H9 (cell line): ENCODE measurements around the gene MNAT1. TPM values are rescaled to one million over a fixed set of nuclear protein-coding genes. Genes with fewer than 3 reads are reported as not detected.

ENCODE experiments used
- DNase-seq: peaks from one replicate; pipeline ENCODE4 v3.0.0-alpha.2; 2017
- H2AFZ ChIP-seq: one replicate; pipeline ENCODE4 v1.6.1; 2013; ENCODE audit warnings: mild to moderate bottlenecking, low read length, control low read depth, moderate library complexity
- H2AK5ac ChIP-seq: 2 replicates; pipeline ENCODE4 v1.6.1; 2013; ENCODE audit warnings: low read length, control low read depth, mixed read lengths; ENCODE audit not compliant: insufficient read length
- H2BK120ac ChIP-seq: one replicate; pipeline ENCODE4 v1.6.1; 2013; ENCODE audit warnings: low read depth, mild to moderate bottlenecking, low read length, control low read depth, inconsistent platforms; ENCODE audit not compliant: poor library complexity, severe bottlenecking
- H2BK12ac ChIP-seq: 2 replicates; pipeline ENCODE4 v1.6.1; 2013; ENCODE audit warnings: low read length, control low read depth, mixed read lengths, low read depth; ENCODE audit not compliant: insufficient read length
- H2BK15ac ChIP-seq: 2 replicates; pipeline ENCODE4 v1.6.1; 2013; ENCODE audit warnings: low read depth, low read length, control low read depth
- H2BK20ac ChIP-seq: one replicate; pipeline ENCODE4 v1.6.1; 2013; ENCODE audit warnings: low read depth, mild to moderate bottlenecking, low read length, control low read depth, inconsistent platforms; ENCODE audit not compliant: poor library complexity, severe bottlenecking
- H2BK5ac ChIP-seq: 2 replicates; pipeline ENCODE4 v1.6.1; 2013; ENCODE audit warnings: low read length, control low read depth, mixed read lengths; ENCODE audit not compliant: insufficient read length
- H3K14ac ChIP-seq: 2 replicates; pipeline ENCODE4 v1.6.1; 2013; ENCODE audit warnings: low read length, control low read depth; ENCODE audit not compliant: insufficient read depth
- H3K18ac ChIP-seq: 2 replicates; pipeline ENCODE4 v1.6.1; 2013; ENCODE audit warnings: low read depth, mild to moderate bottlenecking, mixed read lengths, low read length, control low read depth; ENCODE audit not compliant: insufficient read length
- H3K23ac ChIP-seq: 2 replicates; pipeline ENCODE4 v1.6.1; 2013; ENCODE audit warnings: low read length, control low read depth, mixed read lengths, low read depth; ENCODE audit not compliant: insufficient read length
- H3K23me2 ChIP-seq: 2 replicates; pipeline ENCODE4 v1.6.1; 2013; ENCODE audit warnings: low read depth, mild to moderate bottlenecking, mixed read lengths, low read length, control low read depth; ENCODE audit not compliant: insufficient read length, poor library complexity, severe bottlenecking
- H3K27ac ChIP-seq: 2 replicates; pipeline ENCODE4 v1.5.1; 2013; ENCODE audit warnings: low read length, control low read depth, mixed read lengths, low read depth; ENCODE audit not compliant: insufficient read length
- H3K27me3 ChIP-seq: 2 replicates; pipeline ENCODE4 v1.6.1; 2013; ENCODE audit warnings: low read length, control low read depth, inconsistent platforms; ENCODE audit not compliant: insufficient read depth
- H3K4ac ChIP-seq: 2 replicates; pipeline ENCODE4 v1.6.1; 2013; ENCODE audit warnings: low read depth, mild to moderate bottlenecking, control low read depth, inconsistent platforms, low read length, moderate library complexity
- H3K4me1 ChIP-seq: 2 replicates; pipeline ENCODE4 v1.6.1; 2013; ENCODE audit warnings: low read length, control low read depth, inconsistent platforms; ENCODE audit not compliant: insufficient read depth
- H3K4me2 ChIP-seq: 2 replicates; pipeline ENCODE4 v1.6.1; 2013; ENCODE audit warnings: low read length, control low read depth, mixed read lengths; ENCODE audit not compliant: insufficient read length, insufficient read depth
- H3K56ac ChIP-seq: 2 replicates; pipeline ENCODE4 v1.6.1; 2013; ENCODE audit warnings: low read depth, mild to moderate bottlenecking, mixed read lengths, low read length, control low read depth; ENCODE audit not compliant: insufficient read length
- H3K79me1 ChIP-seq: 2 replicates; pipeline ENCODE4 v1.6.1; 2013; ENCODE audit warnings: low read depth, mild to moderate bottlenecking, moderate library complexity, low read length, control low read depth, inconsistent platforms; ENCODE audit not compliant: insufficient read depth, poor library complexity, severe bottlenecking
- H3K79me2 ChIP-seq: 2 replicates; pipeline ENCODE4 v1.6.1; 2013; ENCODE audit warnings: low read length, control low read depth, inconsistent platforms; ENCODE audit not compliant: insufficient read depth
- H3K9ac ChIP-seq: 2 replicates; pipeline ENCODE4 v1.6.1; 2013; ENCODE audit warnings: low read length, control low read depth, mixed read lengths; ENCODE audit not compliant: insufficient read length; ENCODE audit errors: extremely low read depth
- H3K9me3 ChIP-seq: one replicate; pipeline ENCODE4 v1.6.1; 2013; ENCODE audit warnings: low read depth, low read length, inconsistent platforms; ENCODE audit not compliant: control insufficient read depth
- H3T11ph ChIP-seq: one replicate; pipeline ENCODE4 v1.6.1; 2013; ENCODE audit warnings: mild to moderate bottlenecking, low read length, control low read depth, inconsistent platforms
- H4K20me1 ChIP-seq: one replicate; pipeline ENCODE4 v1.6.1; 2013; ENCODE audit not compliant: control insufficient read depth, insufficient read length, insufficient read depth
- H4K5ac ChIP-seq: 2 replicates; pipeline ENCODE4 v1.6.1; 2013; ENCODE audit warnings: low read depth, mild to moderate bottlenecking, mixed read lengths, low read length, control low read depth; ENCODE audit not compliant: insufficient read length
- H4K8ac ChIP-seq: replicated peaks from 2 replicates; pipeline ENCODE4 v1.6.1; 2013; ENCODE audit warnings: low read length, control low read depth, mixed read lengths, low read depth; ENCODE audit not compliant: insufficient read length
- H4K91ac ChIP-seq: 2 replicates; pipeline ENCODE4 v1.6.1; 2013; ENCODE audit warnings: low read depth, mild to moderate bottlenecking, moderate library complexity, mixed read lengths, low read length, control low read depth; ENCODE audit not compliant: insufficient read length
- H3K27ac Mint-ChIP-seq, 3 experiments: 2 replicates in 2 of 3; 3 replicates in 1 of 3; pipeline ENCODE4 v1.8.0; 2020 to 2021; ENCODE audit warnings: mixed read lengths in 3 of 3, mild to moderate bottlenecking in 1 of 3, moderate library complexity in 1 of 3
- H3K27me3 Mint-ChIP-seq: 2 replicates; pipeline ENCODE4 v1.8.0; 2021; ENCODE audit warnings: low read depth, mild to moderate bottlenecking, moderate library complexity, mixed read lengths
- H3K36me3 Mint-ChIP-seq, 3 experiments: 2 replicates in 2 of 3; 3 replicates in 1 of 3; pipeline ENCODE4 v1.8.0; 2020 to 2021; ENCODE audit warnings: low read depth in 3 of 3, mixed read lengths in 3 of 3; ENCODE audit not compliant: insufficient read depth in 1 of 3
- H3K4me1 Mint-ChIP-seq, 2 experiments: 2 replicates each; pipeline ENCODE4 v1.8.0; 2020; ENCODE audit warnings: mixed read lengths in 2 of 2
- H3K4me3 Mint-ChIP-seq, 2 experiments: 2 replicates in 1 of 2; 3 replicates in 1 of 2; pipeline ENCODE4 v1.8.0; 2020 to 2021; ENCODE audit warnings: mild to moderate bottlenecking in 2 of 2, mixed read lengths in 2 of 2, moderate library complexity in 1 of 2
- H3K9me3 Mint-ChIP-seq, 2 experiments: 2 replicates in 1 of 2; 3 replicates in 1 of 2; pipeline ENCODE4 v1.8.0; 2020; ENCODE audit warnings: mild to moderate bottlenecking in 2 of 2, mixed read lengths in 2 of 2, moderate library complexity in 1 of 2
- total RNA-seq: library from RNA; stranded (reverse); gene quantifications from 2 replicates; pipeline ENCODE4 v1.2.1, GENCODE V29; 2021
- TF ChIP-seq, protein P1 (sequence below): fragments of 200-600 bp; sonication (generic); conservative IDR thresholded peaks from 3 replicates; pipeline ENCODE4 v1.8.0; 2021; ENCODE audit warnings: antibody characterized with exemption, mild to moderate bottlenecking

Gene MNAT1
- total RNA-seq, 1 experiment from 2014 or later = 43.1 TPM

DNA sequence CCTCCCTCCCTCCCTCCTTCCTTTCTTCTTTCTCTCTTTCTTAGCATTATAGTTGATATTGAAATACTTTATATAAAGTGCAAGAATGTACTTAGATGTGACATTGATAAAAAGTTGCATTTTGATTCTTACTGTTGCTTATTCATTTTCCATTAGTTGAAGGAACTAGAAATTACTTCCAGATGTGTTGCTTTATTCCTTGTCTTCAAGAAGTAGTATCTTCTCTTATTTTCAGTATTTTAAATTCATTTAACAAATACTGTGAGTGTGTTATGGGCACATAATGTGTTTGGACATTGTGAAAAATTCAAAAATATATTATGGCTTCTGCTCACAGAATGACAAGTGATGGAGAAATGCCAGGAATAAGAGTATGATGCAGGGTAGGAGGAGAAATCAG lies 200.8 kb downstream of the MNAT1 start:
- H3K9me3 ChIP-seq = no peaks in the 10 kb centered on the region
- H2AFZ ChIP-seq = no peak overlapping the region
- no peak overlapping the region for H2BK20ac ChIP-seq
- H2BK15ac ChIP-seq = no peak overlapping the region
- no peak overlapping the region for H3K18ac ChIP-seq
- H3K9ac ChIP-seq = no peak overlapping the region
- H3K4me1 Mint-ChIP-seq = peaks cover 12% of the 10 kb centered on the region in 2 experiments; a peak in 3 of 4 replicates
- DNase-seq = no peak
- no peak overlapping the region for H3K27ac ChIP-seq
- no peak overlapping the region for H3K4ac ChIP-seq
- H2BK5ac ChIP-seq = no peak overlapping the region
- H3K27me3 ChIP-seq = no peaks in the 10 kb centered on the region
- H3K4me3 Mint-ChIP-seq = no peak overlapping the region
- H3K9me3 Mint-ChIP-seq = no peaks in the 10 kb centered on the region
- no peaks in the 10 kb centered on the region for H3K36me3 Mint-ChIP-seq
- no peaks in the 10 kb centered on the region for H3K23me2 ChIP-seq
- no peaks in the 10 kb centered on the region for H3K79me1 ChIP-seq
- no peak overlapping the region for H3K56ac ChIP-seq
- H3K27me3 Mint-ChIP-seq = no peaks in the 10 kb centered on the region; the same call in 1 of the 2 replicates
- H3K14ac ChIP-seq = no peak overlapping the region
- no peak overlapping the region for H2BK120ac ChIP-seq
- no peak overlapping the region for H4K91ac ChIP-seq
- no peak overlapping the region for H4K5ac ChIP-seq
- no peak overlapping the region for H3K23ac ChIP-seq
- no peak overlapping the region for H3K27ac Mint-ChIP-seq
- H4K20me1 ChIP-seq = no peaks in the 10 kb centered on the region
- TF ChIP-seq, protein P1, sequence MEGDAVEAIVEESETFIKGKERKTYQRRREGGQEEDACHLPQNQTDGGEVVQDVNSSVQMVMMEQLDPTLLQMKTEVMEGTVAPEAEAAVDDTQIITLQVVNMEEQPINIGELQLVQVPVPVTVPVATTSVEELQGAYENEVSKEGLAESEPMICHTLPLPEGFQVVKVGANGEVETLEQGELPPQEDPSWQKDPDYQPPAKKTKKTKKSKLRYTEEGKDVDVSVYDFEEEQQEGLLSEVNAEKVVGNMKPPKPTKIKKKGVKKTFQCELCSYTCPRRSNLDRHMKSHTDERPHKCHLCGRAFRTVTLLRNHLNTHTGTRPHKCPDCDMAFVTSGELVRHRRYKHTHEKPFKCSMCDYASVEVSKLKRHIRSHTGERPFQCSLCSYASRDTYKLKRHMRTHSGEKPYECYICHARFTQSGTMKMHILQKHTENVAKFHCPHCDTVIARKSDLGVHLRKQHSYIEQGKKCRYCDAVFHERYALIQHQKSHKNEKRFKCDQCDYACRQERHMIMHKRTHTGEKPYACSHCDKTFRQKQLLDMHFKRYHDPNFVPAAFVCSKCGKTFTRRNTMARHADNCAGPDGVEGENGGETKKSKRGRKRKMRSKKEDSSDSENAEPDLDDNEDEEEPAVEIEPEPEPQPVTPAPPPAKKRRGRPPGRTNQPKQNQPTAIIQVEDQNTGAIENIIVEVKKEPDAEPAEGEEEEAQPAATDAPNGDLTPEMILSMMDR = no peak
- H2BK12ac ChIP-seq = no peak overlapping the region
- H3T11ph ChIP-seq = no peak overlapping the region
- no peak overlapping the region for H2AK5ac ChIP-seq
- H3K4me1 ChIP-seq = no peaks in the 10 kb centered on the region
- no peak overlapping the region for H4K8ac ChIP-seq
- no peaks in the 10 kb centered on the region for H3K79me2 ChIP-seq
- H3K4me2 ChIP-seq = no peak overlapping the region
